Lower leg skin (tissue), 3 donors: ENCODE data around the gene FANCC.

Source experiments
- POLR2A ChIP-seq, 2 donors: fragments of 450-650 bp; IDR thresholded peaks; one replicate each; pipeline ENCODE4 v1.6.1; 2016 to 2017; ENCODE audit warnings: antibody characterized with exemption in 2 of 2, mild to moderate bottlenecking in 1 of 2, moderate library complexity in 1 of 2
- TF ChIP-seq, protein P1 (sequence below), 3 donors: fragments of 450-650 bp; IDR thresholded peaks; one replicate each; pipeline ENCODE4 v1.5.1; 2016; ENCODE audit warnings: antibody characterized with exemption in 3 of 3, mild to moderate bottlenecking in 3 of 3, moderate library complexity in 2 of 3

DNA sequence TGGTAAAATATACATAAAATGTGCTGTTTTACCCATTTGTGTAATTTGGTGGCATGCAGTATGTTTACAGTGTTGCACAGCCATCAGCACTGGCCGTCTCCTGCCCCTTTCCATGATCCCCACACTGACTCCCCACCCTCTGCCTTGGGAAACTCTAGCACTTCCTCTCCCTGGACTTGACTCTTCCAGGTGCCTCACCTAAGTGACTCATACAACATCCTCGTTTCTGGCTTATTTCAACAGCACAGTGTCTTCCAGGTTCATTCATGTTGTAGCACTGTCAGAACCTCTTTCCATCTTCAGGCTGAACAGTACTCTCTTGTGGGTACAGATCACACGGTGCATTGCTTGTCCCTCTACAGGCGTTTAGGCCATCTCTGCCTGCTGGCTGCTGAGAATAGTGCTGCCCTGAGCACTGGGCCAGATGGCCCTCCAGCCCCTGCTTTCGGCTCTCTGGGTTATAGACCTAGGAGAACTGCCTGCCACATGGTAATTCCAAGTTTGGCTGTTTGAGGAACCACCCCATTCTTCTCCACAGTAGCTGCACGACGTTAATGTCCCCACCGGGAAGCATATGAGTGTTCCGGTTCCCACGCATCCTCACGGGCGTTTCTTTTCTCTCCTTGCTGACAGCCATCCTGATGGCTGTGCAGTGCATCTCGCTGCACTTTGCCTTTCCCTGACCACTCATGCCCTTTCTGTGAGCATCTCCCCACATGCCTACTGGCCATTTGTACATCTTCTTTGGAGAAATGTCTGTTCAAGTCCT is 211.8 kb downstream of the FANCC start:
- no peak for TF ChIP-seq POLR2A (IDR thresholded peaks at IDR 0.05)
- TF ChIP-seq, protein P1, sequence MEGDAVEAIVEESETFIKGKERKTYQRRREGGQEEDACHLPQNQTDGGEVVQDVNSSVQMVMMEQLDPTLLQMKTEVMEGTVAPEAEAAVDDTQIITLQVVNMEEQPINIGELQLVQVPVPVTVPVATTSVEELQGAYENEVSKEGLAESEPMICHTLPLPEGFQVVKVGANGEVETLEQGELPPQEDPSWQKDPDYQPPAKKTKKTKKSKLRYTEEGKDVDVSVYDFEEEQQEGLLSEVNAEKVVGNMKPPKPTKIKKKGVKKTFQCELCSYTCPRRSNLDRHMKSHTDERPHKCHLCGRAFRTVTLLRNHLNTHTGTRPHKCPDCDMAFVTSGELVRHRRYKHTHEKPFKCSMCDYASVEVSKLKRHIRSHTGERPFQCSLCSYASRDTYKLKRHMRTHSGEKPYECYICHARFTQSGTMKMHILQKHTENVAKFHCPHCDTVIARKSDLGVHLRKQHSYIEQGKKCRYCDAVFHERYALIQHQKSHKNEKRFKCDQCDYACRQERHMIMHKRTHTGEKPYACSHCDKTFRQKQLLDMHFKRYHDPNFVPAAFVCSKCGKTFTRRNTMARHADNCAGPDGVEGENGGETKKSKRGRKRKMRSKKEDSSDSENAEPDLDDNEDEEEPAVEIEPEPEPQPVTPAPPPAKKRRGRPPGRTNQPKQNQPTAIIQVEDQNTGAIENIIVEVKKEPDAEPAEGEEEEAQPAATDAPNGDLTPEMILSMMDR (IDR thresholded peaks at IDR 0.05) = no peak
